Head of caudate nucleus (tissue), 42 donors: ENCODE measurements around the gene HSD17B8.

ENCODE experiments used
- DNase-seq, 42 donors: peaks; one replicate each; pipeline versions ENCODE4 v3.0.0 to v3.0.0-alpha.2; 2020 to 2021; ENCODE audit warnings: mixed read lengths in 7 of 42
- intact Hi-C: fragments of 100-400 bp; cut with DNase I; formaldehyde crosslinking; loops from one replicate; pipeline ENCODE4 v1.15.0; 2022

HSD17B8 gene

GRCh38 chr6:33204415-33205190, at the start of gene HSD17B8:
Gene HSD17B8 (plus strand): TSS chr6:33204655. CDS start chr6:33204669, 14 bp downstream.
- intact Hi-C loops = loop anchor here (5.0 to 10.0 kb wide), 3 partner anchors 43 to 230 kb away; partner anchors contain the start of genes CUTA and PHF1
- peak; percentile 94 to 99 (median 97) for DNase-seq

DNA sequence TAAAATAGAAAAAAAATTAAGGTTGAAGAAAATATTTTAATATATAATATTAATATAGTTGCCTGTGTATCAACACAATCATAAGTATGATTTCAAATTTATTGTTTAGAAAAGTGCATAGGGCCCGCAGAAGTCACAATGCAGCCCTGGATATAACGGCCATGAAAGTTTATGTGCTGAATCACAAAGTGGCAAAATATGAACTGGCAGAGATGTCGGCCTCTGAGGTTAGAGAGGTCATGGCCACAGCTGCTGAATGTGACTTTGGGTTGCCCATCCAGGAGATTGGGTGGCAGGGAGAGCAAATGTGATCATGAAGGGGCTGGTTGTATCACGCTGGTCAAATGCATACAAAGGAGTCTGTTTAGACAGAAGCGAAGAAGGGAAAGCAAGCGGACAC, 47.9 kb upstream of the HSD17B8 start:
- DNase-seq = no peak
- intact Hi-C loops = no loop called here

- intact Hi-C loops = no loop called here
- no peak for DNase-seq
Observed at GRCh38 chr6:33156964-33157363, 47.5 kb upstream of the HSD17B8 start.

DNA sequence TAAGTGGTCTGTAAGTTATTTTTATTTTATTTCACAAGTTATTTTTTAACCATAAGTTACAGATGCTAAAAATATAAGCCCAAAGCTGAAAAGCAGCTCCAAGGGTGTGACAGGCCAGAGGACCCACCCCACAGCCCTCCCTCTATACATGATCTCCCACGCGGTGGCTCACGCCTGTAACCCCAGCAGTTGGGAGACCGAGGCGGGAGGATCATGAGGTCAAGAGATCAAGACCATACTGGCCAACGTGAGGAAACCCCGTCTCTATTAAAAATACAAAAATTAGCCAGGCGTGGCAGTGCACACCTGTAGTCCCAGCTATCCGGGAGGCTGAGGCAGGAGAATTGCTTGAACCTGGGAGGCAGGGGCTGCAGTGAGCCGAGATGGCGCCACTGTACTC, 44.4 kb upstream of the HSD17B8 start:
- no peak for DNase-seq
- intact Hi-C loops = loop anchor here (5.0 kb wide), 2 partner anchors 37 to 87 kb away; no protein-coding TSS in a partner anchor

- DNase-seq = peak in 21 of 42 donors; percentile 3 to 63 (median 24)
- intact Hi-C loops = loop anchor here (5.0 kb wide), 2 partner anchors 36 to 86 kb away; no protein-coding TSS in a partner anchor
Observed at GRCh38 chr6:33160728-33161344, 43.6 kb upstream of the HSD17B8 start.

DNA sequence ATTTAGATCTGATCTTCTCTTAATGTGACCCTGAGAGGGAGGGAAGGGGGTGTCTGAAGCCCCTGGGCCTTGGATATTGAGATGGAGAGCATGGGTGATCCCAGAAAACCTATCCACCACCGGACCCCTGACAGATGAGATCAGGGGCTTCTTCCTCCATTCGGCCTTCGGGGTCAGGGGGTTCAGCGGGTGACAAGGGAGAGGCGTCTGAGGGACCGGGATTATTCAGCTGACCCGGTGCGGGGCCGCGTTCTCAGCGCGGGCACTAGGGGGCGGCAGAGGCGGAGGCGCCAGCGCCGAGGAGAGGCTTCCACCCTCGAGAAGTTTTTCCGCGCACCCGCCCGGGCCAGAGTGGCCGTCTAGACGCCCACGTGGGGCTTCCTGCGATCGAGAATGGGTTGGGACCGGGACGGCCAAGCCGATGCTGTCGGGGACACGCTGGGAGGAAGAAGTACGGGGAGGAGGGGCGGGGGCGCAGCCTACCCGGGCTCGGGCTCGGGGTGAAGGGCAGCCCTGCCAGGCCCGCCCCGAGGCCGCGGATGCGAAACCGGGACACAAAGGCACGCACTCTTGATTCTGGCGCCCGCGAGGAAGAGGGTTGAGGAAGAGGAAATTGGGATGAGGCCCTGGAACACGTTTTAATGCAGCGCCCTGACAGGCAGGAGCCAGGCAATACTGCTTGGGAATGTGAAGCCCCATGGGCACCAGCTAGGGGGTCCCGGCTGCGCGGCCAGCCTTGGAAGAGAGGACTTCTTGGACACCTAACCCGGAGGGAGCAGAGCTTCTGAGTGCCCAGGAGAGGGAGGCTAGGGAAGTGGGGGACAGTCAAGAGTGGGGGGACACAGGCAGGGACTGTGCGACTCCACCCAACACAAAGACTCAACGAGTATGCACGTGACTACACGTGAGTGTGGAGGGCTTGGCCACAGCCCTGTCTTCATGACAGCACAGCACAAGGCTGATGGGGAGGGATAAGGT, 42.8 kb upstream of the HSD17B8 start:
- DNase-seq = peak; percentile 50 to 93 (median 84)

GRCh38 chr6:33163540-33163939, 40.9 kb upstream of the HSD17B8 start:
- no peak for DNase-seq
- intact Hi-C loops = loop anchor here (5.0 kb wide), 2 partner anchors 34 to 84 kb away; no protein-coding TSS in a partner anchor

More for the DNA sequence above, 42.8 kb upstream of the HSD17B8 start:
- intact Hi-C loops = loop anchor here (5.0 kb wide), 2 partner anchors 36 to 86 kb away; no protein-coding TSS in a partner anchor

DNA sequence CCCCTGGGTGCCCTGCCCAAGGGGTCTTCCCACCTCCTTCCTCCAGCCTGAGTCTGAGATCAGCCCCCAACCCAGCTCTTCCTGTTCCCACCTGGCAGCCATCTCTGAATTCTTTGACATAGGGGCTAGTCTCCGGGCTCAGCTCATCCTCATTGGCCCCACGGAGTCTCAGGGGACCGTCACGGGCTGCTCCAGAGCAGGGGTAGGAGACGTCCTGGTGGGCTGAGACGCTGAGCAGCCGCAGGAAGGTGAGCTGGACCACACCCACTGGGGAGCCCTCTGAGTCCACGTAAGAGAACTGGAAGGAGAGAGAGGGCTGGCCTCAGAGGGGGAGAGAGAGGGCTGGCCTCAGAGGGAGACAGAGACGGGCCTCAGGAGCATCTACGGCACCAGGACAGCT, 40.3 kb upstream of the HSD17B8 start:
- DNase-seq = peak in 1 of 42 donors; percentile 11
- intact Hi-C loops = loop anchor here (5.0 kb wide), 2 partner anchors 33 to 83 kb away; no protein-coding TSS in a partner anchor

DNA sequence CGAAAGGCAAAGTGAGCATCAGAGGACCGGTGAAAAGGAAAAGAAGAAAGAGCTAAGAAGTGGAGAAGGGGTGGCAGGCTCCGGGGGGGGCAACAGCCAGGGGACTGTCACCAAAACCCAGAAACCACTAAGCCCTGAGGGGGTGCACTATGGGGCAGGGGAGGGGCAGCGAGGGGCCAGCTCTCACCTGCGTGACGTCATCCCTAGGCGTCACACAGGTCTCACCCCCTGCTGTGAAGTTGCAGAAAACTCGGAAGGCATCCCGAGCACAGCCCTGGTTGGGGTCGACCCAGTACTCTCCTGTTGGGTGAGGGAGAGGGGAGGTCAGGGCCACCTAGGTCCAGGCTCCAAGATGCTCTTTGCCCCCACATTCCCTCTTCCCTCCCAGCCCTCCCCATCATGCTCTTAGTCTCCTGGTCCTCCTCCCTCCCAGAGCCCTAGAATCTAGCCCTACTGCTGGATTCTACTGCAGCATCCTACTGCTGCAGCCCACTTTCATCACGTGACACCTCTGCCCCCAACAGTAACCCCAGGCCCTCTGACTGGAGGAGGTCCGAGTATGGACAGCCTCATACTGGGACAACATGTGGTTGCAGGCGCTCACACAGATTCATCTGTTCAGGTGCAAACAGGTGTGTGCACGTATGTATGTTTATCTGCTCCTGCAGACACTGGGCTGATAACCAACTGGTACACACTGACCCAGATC, 39.6 kb upstream of the HSD17B8 start:
- peak in 1 of 42 donors; percentile 18 for DNase-seq

GRCh38 chr6:33165581-33166258, 38.7 kb upstream of the HSD17B8 start:
- intact Hi-C loops = no loop called here
- no peak for DNase-seq

More for the DNA sequence above, 39.6 kb upstream of the HSD17B8 start:
- intact Hi-C loops = loop anchor here (5.0 kb wide), 2 partner anchors 32 to 82 kb away; no protein-coding TSS in a partner anchor

DNA sequence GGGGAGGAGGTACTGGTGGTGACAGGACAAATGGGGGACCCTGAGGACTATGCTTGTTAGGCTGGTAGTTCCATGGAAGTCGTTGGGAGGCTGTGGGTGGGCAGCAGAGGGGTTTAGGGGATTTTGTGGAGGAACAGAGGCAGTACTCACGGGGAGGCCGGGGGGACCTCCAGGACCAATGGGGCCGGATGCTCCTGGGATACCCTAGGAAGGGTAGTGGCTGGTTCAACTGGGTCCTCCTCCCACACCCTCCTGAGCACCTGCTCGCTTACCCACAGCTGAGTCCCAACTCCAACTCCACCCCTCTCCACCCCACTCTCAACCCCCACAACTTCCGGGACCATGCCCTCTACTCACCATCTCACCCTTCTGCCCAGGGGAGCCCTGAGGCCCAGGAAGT, 38.1 kb upstream of the HSD17B8 start:
- DNase-seq = no peak
- intact Hi-C loops = no loop called here

DNA sequence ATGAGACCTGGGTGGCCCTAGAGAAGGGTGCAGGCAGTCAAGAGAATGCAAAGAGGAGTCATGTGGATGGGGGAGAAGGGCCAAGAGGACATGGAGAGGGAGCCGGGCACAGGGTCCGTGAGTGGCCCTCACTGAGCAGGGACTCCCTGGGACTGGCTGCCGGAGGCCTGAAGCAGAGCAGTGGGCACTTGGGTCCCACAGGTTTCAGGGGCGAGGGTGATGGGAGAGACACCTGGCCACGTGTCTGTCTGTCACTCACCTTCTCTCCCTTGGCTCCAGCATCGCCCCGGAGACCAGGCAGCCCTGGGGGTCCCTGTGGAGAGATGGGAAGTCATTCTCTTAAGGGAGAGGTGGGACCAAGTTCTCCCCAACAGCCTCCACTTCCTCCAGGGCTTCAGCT, 37.6 kb upstream of the HSD17B8 start:
- no peak for DNase-seq
- intact Hi-C loops = no loop called here

- intact Hi-C loops = no loop called here
- DNase-seq = no peak
Observed at GRCh38 chr6:33167374-33168283, 36.8 kb upstream of the HSD17B8 start.

DNA sequence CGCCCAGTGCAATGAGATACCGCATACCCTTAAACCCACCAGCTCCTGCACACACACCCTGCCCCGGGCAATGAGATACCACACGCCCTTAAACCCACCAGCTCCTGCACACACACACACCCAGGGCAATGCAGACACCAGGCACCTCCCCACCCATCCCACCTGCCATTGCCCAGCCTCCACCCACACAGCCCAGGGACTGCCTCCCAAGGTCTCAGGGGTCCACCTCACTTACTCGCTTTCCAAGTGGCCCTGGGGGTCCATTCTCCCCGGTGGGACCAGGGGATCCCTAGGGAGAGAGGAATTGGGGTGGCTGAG, 36.2 kb upstream of the HSD17B8 start:
- DNase-seq = no peak
- intact Hi-C loops = no loop called here

DNA sequence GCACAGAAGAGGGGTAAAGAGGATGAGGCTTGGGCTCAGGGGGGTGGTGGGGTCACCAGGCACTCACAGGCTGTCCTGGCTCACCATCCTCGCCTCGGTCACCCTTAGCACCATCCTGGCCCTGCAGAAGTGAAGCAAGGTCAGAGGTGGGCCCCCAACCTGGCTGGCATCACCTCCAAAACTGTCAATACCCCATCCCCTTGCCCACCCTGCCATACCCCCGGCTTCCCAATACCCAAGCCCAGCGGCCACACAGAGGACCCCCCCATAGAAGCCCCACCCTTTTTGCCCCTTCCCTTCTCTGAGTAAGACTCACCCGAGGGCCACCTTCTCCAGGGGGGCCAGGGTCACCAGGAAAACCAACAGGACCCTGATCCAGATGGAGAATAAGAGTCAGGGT, 35.8 kb upstream of the HSD17B8 start:
- DNase-seq = no peak
- intact Hi-C loops = no loop called here

DNA sequence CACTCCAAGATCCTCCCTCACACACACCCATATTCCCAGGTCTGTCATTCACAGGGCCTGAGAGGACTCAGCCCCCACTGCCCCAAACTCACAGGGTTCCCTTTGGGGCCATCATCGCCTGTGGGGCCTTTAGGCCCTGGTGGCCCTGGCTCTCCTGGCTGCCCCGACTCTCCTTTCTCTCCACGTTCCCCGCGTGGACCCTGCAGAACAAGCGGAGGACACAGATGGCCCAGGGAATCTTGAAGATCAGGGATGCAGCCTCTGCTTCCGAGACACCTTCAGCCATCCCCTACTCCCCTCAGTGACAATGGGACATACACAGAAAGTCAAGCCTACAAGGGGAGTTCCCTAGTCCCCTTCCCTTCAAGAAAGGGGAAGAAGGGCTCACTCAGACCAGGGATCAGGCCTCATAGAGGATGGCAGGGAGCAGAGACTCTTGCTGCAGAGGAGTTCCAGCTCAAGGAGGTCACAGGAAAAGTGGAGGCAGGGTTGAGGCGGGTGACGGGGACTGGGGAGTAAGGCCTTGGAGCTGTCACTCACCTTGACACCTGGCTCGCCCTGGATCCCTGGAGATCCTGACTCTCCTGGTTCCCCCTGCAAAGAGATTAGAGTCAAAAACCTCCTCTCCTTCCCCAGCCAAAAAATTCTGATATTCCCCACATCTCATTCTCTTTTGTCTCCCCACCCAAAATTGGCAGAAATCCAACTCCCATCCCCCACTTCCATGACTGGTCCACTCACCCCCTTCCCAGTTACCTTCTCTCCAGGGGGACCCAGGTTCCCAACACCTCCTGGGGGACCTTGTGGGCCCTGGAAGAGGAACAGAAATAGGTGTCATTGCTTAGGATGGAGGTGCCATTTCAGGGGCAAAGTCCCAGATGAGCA, 34.9 kb upstream of the HSD17B8 start:
- intact Hi-C loops = no loop called here
- DNase-seq = no peak
